Measurements from ENCODE around the gene FUS. TPM values are rescaled to one million over a fixed set of nuclear protein-coding genes. Genes with fewer than 3 reads are reported as not detected.
A peak's percentile ranks its signal among the peaks of the same experiment; 100 is the strongest.

FUS gene
- total and polyA plus RNA-seq, 9 of the 15 experiments (the other 6 are each of a cell fraction or from before 2014, with no cell fraction given): 43.9 to 575 (median 87.2) TPM

DNA sequence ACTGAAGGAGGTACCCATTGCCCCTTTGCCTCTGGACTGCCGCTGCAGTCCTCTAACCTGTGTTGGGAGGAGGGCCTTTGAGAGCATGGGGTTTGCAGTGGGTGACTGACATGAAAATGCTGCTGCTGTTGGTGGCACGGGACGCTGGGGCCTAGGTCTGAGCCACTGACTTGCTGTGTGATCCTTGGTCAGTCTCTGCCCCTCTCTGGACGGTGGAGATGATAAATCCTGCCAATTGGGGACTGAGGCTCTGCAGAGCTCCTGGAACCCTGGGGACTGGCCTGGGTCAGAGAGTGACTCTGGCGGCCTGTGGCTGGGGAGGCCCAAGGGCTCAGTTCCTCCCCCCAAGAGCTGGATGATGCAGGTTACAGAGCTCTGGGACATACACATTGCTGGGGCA, 43.1 kb downstream of the FUS start:
- Histone ChIP-seq H3K27ac (ENCODE audit: extremely low read depth, low read depth, low read length) (no peak overlapping the region), H3K9me3 (replicated peaks; ENCODE audit: control insufficient read depth, insufficient read depth, low read depth, low read length) (no peaks in the 10 kb centered on the region), H3K4me2 (ENCODE audit: insufficient read depth, low read length) (no peak overlapping the region), H3K36me3 (ENCODE audit: control insufficient read depth, insufficient read depth, low read length) (no peaks in the 10 kb centered on the region), H2AFZ (ENCODE audit: low read depth, low read length) (no peak overlapping the region), H4K20me1 (replicated peaks; ENCODE audit: control insufficient read depth, insufficient read depth, low read length) (no peaks in the 10 kb centered on the region), H3K9me1 (ENCODE audit: control insufficient read depth, insufficient read depth, low read length) (no peaks in the 10 kb centered on the region), H3K79me2 (ENCODE audit: control insufficient read depth, insufficient read depth, low read length) (no peaks in the 10 kb centered on the region), H3K27me3 (ENCODE audit: control insufficient read depth in 2 of 2, insufficient read depth in 2 of 2, low read length in 2 of 2) (no peaks in the 10 kb centered on the region), H3K9ac (ENCODE audit: insufficient read depth in 1 of 2, low read depth in 2 of 2, low read length in 2 of 2) (peak overlapping the region in 1 of 2 experiments; percentile 64; a peak in 2 of 4 replicates), H3K4me3 (no peak overlapping the region), H3K4me1 (replicated peaks in 1 of 2; ENCODE audit: control insufficient read depth in 2 of 2, insufficient read depth in 2 of 2, low read length in 2 of 2) (peaks cover 3 to 29% of the 10 kb centered on the region in 2 experiments; a peak in 3 of 5 replicates)
- BruUV-seq (replicated peaks): no TSS peak
- 72% methylated on average over 5 of the region's 5 CpGs for WGBS (ENCODE audit: insufficient coverage, low coverage, missing lambda C conversion rate)
- DNase-seq (ENCODE audit: extremely low read depth in 1 of 4, low spot score in 3 of 4): peak in 1 of 4 experiments; percentile 11
- TF ChIP-seq, protein P1, sequence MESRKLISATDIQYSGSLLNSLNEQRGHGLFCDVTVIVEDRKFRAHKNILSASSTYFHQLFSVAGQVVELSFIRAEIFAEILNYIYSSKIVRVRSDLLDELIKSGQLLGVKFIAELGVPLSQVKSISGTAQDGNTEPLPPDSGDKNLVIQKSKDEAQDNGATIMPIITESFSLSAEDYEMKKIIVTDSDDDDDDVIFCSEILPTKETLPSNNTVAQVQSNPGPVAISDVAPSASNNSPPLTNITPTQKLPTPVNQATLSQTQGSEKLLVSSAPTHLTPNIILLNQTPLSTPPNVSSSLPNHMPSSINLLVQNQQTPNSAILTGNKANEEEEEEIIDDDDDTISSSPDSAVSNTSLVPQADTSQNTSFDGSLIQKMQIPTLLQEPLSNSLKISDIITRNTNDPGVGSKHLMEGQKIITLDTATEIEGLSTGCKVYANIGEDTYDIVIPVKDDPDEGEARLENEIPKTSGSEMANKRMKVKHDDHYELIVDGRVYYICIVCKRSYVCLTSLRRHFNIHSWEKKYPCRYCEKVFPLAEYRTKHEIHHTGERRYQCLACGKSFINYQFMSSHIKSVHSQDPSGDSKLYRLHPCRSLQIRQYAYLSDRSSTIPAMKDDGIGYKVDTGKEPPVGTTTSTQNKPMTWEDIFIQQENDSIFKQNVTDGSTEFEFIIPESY (CRISPR knock-in tag; IDR thresholded peaks at IDR 0.05): 0 out of 2 replicates have a peak, but pooled peaks have one; percentile 22
- TF ChIP-seq, protein P2, sequence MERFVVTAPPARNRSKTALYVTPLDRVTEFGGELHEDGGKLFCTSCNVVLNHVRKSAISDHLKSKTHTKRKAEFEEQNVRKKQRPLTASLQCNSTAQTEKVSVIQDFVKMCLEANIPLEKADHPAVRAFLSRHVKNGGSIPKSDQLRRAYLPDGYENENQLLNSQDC (CRISPR knock-in tag; IDR thresholded peaks at IDR 0.05): no peak
- no peak for ATAC-seq
- ChIA-PET POLR2A (no interaction called here), CTCF (ENCODE audit: low intra/inter-chr PET ratio) (no interaction called here)
- no peak for FAIRE-seq
- intact Hi-C loops (cut with micrococcal nuclease): no loop called here
- in situ Hi-C loops (cut with MboI): no loop called here
